Epidermal melanocyte (primary cell): Measurements from ENCODE around the gene PRDX4.
"Not testable (repeated sequence)": the region's sequence is repeated elsewhere in the genome, so short reads cannot be mapped to it uniquely, and the experiment has no call there.

Source experiments
- DNase-seq: peaks from one replicate; pipeline ENCODE4 v3.0.0; 2011; ENCODE audit warnings: low spot score; ENCODE audit not compliant: insufficient read length

The PRDX4 gene

GRCh38 chrX:23673108-23673507 lies 5.8 kb downstream of the PRDX4 start:
- no peak for DNase-seq

DNA sequence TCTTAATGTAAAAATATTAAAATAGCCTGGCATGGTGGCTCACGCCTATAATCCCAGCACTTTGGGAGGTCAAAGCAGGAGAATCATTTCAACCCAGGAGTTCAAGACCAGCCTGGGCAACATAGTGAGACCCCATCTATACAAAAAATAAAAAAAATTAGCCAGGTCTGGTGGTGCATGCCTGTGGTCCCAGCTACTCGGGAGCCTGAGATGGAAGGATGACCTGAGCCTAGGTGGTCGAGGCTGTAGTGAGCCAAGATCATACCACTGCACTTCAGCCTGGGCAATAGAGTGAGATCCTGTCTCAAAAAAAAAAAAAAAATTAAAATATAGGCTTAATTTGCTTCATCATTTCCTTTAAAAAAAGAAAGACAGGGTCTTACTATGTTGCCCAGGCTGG lies 9.2 kb downstream of the PRDX4 start:
- not testable (repeated sequence) for DNase-seq

GRCh38 chrX:23692166-23692565 lies 24.9 kb downstream of the PRDX4 start:
- DNase-seq, result no peak

DNA sequence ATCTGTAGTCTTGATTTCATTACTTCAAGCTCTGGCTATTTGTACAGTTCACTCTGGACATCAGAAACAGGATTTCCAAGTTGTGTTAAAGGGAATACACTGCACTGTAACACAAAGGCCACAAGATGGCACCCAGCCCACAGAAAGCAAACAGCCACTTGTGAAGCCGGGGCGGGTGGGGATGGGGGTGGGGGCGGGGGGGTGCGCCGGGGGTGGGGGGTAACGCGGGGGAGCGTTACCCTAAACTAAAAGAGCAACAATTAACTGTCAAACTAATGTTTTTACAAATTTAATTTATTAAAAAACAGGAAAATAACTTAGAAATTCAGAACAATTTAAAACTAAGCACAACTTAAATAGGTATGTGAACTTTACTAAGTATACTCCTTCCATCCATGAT lies 27.3 kb downstream of the PRDX4 start:
- no peak for DNase-seq

DNA sequence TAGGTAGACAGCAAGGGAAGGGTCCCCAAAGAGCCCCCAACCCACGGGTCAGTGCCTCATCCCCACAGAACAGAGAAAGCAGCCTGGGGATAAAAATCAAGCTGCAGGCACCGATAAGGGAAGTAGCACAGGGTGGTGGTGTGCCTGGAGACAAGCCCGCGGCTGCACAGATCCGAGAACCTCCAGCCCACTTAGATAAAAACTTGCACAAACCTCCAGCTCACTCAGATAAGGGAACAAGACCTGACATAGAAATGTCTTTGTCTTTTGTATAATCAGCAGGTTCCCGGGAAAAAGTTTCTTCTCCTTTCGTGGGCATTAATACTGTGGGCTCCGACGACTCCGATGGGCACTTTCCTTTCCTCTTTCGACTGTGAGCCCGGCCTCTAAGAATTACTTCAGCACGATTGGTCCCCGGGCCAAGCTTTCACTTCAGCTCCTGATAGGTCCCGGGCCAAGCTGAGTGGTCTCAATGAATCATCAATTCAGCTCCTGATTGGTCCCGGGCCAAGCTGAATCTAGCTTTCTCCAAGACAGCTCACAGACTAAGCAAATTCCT lies 32.4 kb downstream of the PRDX4 start:
- no peak for DNase-seq

GRCh38 chrX:23704673-23705206 lies 37.4 kb downstream of the PRDX4 start:
- no peak for DNase-seq

- no peak for DNase-seq
Measured at GRCh38 chrX:23705235-23705634, 37.9 kb downstream of the PRDX4 start.

DNA sequence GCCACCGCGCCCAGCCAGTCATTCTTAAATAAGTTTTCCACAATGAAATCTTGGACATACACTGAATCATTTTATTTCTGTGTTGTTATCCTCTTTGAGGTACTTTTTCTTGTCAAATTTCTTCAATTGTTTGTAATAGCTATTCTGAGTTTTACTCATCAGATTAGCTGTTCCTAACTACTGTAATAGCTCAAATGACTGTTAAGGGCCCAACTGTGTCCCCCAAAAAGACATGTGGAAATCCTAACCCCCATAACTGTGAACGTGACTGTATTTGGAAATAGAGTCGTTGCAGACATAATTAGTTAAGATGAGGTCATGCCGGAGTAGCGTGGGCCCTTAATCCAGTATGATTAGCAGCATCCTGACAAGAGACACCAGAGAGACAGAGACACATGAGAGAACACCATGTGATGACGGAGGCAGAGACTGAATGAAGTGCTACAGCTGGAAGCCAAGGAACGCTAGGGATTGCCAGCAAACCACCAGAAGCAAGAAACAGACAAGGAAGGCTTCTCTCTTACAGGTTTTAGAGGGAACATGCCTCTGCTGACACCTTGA lies 52.9 kb downstream of the PRDX4 start:
- no peak for DNase-seq

DNA sequence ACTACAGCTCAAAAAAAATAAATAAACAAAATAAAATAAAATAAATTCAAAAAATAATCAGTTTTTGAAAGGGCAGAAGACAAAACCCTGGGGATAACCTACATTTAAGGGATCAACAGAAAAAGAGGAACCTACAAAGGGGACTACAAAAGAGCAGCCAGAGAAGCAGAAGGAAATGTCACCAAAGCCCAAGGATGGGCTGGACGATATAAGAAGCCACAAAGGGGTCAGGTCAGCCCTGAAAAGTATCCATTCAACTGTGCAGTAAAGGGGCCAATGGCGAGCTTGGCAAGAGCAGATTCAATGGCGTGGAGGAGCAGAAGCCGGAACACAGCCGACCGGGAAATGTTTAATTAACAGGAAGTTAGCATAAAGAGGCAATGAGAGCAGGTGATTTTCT lies 58.9 kb downstream of the PRDX4 start:
- no peak for DNase-seq

- no peak for DNase-seq
Measured at GRCh38 chrX:23727206-23727605, 59.9 kb downstream of the PRDX4 start.

DNA sequence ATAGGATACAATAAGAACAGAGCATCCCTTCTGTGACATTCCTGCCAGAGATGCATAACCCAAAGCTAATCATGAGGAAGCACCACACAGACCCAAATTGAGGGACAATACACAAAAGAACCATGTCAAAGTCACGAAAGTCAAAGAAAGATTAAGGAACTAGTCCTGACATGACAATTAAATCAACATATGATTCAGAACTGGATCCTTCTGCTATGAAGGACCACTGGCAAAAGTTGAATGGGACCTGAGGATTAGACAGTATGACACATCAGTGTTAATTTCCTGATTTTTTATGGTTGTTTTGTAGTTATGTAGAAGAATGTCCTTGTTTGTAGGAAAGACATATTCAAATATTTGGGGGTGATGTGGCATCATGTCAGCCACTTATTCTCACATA lies 61.9 kb downstream of the PRDX4 start:
- DNase-seq, result no peak

- DNase-seq, result no peak
Measured at GRCh38 chrX:23731951-23732350, 64.7 kb downstream of the PRDX4 start.

DNA sequence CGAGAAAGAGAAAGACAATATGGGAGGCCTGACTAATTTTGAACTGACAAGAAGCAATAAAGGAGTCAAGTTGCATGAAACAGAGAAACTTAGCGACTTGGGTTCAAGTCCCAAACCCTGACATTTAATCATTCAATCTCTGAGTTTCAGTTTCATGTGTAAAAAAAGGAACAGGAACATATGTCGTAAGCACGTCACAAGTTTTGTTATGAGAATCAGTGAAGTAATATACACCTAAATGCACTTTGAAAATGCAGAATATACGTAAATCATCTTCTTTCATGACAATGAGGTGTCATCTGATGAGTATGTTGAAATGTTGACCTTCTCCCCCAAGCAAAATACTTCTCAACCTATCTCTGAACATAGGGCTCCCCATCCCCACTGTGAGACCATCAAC lies 65.4 kb downstream of the PRDX4 start:
- DNase-seq, result no peak
